Fibroblast of upper back skin (primary cell): ENCODE measurements around the gene FAM193A.
"Not testable (repeated sequence)": the region's sequence is repeated elsewhere in the genome, so short reads cannot be mapped to it uniquely, and the experiment has no call there.

Experiments
- DNase-seq: peaks from one replicate; pipeline ENCODE4 v3.0.0-alpha.2; 2013

The FAM193A gene

GRCh38 chr4:2731907-2732317, 195.5 kb downstream of the FAM193A start:
- DNase-seq = no peak

DNA sequence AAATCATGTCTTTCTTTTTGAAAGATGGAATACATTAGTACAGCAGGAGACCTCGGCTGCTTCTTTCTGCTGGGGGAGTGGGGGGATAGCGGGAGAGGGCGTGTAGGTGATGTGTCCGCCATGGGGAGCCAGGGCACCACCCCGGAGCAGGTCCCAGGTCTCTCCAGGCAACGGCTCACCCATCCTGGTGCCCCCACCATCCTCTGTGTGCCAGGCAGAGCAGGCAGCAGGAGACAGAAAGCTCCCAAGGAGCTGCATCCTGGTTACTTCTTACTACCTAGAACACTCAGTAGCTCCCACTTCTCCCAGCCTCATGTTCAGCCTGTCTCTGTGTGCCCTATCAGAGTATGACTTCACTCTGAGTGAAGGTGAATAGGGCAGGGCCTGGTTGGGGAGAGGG, 196.1 kb downstream of the FAM193A start:
- DNase-seq = no peak

- DNase-seq = no peak
These were observed 196.8 kb downstream of the FAM193A start for GRCh38 chr4:2733001-2733843.

DNA sequence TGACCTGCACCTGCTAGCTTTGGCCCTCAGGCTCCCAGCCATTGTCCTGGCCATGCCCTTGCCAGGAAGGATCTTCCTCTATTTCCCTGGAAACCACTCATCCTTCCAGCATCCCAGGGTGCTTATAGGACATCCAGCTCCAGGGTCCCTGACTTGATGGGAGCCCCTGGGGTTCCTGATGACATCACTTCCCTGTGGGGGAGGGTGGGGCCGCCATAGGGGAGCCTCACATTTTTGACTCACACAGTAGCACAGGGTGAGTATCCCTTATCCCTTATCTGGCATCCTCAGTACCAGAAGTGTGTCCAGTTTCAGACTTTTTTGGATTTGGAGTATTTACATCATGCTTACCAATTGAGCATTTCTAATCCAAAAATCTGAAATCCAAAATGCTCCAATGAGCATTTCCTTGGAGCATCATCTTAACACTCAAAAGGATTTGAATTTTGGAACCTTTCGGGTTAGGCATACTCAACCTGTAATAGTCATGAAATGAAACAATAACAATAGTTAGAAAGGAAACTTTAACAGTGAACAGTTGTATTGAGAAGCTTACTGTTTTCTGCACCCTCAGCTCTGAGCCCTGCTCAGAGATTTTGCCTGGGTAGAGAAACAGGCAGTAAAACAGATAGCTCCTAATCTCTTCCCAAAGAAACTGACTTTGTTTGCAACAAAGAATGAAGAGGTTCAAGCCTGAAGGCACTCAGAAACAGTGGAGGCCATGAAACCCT, 197.6 kb downstream of the FAM193A start:
- DNase-seq = no peak

- no peak for DNase-seq
These were observed 198.2 kb downstream of the FAM193A start for GRCh38 chr4:2734612-2735011.

DNA sequence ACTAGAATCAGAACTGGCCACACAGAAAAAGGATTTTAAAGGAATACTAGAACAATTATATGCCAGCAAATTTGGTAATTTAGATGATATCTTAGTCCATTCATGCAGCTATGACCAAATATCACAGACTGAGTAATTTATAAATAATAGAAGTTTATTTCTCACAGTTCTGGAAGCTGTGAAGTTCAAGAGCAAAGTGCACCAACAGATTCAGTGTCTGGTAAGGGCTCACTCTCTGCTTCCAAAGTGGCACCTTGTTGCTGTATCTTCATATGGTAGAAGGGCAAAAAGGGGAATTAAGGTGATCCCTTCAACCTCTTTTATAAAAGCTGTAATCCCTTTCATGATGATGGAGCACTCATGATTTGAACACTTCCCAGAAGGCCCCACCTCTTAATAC, 199.4 kb downstream of the FAM193A start:
- DNase-seq = no peak

GRCh38 chr4:2738296-2738695, 201.8 kb downstream of the FAM193A start:
- DNase-seq = not testable (repeated sequence)

DNA sequence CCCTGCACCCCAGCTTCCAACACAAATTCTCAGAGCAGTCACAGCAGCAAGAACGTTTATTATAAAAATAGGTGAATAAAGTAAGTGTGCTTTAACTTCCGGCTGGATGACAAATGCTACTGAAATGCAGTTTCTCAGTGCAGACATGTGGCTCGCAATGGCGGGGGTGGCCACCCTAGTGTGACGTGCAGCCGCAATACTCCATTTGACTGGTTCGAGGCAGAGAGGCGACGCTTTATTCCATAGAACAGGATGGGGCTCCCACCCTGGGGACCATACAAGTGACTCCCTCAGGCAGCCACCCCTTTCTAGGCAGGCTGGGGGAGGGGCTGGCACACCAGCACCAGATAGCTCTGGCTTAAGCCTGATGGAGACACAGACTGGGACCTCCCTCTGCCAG, 205.2 kb downstream of the FAM193A start:
- peak; percentile 34 for DNase-seq

- no peak for DNase-seq
These were observed 205.8 kb downstream of the FAM193A start for GRCh38 chr4:2742081-2742822.

GRCh38 chr4:2742823-2743517, 206.5 kb downstream of the FAM193A start:
- no peak for DNase-seq

DNA sequence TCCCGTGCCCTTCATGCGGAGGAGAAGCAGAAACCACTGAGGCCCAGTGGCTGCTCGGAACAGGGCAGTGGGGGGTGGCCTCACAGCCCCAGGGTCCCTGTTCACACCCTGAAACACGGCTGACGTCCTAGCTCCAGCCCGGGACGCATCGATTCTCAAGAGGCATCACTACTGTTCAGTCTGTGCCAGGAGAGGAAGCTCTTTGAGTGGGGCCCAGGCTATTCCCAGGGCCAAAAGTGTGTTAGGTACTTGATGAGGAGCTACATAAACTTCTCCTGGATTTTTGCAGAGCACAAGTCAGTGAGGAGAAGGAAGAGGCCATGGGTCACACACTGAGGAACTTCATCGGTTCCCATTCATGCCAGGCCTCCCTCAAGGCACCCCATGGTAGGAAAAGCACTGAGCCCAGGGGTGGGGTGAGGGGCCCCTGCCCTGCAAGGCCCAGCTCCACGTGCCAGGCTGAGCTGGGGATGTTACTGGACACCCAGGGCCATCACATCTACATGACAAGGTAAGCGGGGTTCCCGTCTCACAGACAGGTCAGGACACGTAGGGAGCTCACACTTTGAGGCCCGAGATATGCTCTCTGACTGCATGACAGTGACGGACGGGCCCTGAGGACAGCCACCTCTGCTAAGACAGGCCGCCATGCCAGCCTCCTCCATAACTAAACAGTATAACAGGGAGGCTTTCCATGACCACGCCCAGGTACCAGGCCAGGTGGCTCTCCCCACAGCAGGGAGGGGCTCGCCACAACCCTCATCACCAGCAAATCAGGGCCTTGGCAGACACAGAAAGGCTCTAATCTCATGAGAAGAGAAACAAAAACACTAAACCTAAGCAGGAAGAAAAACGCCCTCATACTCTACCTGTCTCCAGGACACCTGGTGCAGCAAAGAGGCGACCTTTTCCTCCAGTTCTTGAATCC, 207.3 kb downstream of the FAM193A start:
- DNase-seq = no peak

DNA sequence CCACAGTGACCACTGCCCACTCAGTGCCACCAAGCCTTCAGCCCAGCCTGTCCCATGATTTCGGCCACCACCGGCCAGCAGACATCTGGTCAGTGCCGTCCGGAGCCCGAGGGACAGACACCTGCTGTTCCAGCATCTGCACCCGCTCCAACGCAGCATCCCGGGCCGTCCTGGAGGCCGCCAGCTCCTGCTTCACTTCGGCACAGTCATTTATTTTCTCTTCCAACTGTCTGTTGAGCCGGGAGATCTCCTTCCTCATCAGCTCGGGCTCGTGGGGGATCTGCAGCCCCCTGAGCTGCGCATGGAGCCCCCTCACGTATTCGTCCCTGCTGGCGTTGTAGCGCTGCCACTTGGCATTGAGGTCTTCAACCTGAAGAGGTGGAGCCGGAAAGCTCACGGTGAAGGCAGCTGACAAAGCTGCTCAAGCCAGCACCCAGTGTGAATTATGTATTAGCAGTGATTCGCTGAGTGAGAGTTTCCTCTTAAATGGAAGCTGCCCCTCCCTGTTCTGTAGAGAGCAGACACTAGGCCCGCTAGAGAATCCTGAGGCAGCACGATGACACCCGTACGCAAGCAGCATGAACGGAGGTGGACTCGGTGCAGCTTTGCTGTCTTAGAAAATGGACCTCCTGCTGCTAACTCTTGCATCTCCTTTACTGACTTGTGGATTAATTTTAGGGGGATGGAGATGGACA, 208.3 kb downstream of the FAM193A start:
- no peak for DNase-seq

DNA sequence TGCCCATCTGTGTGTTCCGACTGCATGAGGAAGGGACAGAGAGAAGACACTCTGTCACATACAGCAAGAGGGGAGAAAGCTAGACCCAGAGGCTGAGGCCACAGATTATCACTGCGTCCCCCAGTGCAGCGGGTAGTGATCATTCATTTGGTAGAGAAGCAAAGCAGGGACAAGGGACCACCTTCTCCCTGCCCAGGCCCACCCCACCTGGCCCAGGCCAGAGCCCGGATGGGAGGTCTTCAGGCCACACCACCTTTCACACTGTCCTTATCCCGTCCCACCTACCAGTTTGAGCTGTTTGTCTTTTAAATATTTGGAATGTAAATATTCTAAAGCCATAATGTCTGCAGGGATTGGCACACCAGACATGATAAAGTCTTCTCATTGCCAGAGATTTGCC, 209.1 kb downstream of the FAM193A start:
- DNase-seq = no peak

DNA sequence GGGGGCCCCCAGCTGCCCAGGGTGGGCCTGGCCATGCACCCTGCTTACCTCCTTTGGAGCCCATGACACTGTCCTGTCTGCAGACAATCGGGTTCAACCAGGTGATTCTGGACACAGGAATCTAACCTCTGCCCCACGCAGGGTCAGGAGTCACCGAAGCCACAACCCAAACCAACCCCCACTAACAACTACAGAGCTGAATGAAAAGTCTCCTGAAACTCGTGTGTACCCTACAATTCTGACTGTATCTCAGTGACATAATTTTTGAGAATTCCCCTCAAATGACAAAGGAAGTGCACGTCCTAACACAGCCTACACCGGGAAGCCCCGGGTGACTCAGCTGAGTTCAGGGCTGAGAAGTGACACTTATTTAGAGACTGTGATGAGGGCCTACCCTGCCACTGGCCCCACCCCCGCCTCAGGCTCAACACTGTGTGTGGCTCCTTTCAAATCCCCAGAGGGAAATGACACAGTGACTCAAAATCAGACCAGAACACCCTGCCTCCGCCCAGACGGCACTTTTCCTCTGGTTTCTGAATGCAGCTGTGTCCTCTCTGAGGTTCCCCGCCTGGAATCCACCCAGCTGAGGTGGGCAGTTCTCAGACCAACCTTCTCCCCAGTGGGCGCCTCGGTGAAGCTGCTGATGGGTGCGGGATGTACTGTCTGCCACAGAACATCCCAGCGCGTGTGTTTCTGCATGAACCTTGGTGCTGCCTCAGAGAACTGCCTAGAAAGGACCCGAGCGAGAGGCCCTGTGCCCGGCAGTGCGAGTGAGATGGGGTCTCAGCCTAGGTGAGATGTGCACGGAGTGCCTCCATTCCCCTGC, 209.7 kb downstream of the FAM193A start:
- peak; percentile 19 for DNase-seq

GRCh38 chr4:2746891-2747695, 210.6 kb downstream of the FAM193A start:
- DNase-seq = no peak

- DNase-seq = no peak
These were observed 214.5 kb downstream of the FAM193A start for GRCh38 chr4:2750719-2751605.

DNA sequence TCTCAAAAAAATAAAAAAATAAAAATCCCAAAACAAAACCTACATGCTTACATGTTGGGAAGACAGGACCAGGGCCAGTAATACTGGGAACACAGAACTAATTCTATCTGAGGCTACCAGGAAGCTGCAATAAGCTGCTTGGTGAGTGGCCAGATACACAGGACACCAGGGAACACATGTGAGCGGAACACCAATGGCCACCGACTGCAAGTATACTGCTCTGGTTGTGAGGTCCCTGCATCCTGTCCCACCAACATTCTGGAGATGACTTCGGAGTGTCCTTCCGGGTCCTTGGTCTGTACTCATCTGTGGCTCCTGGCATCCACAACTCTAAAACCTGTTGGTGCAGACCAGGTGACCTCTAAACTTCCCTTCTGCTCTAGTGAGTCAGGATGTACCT, 217.0 kb downstream of the FAM193A start:
- no peak for DNase-seq
